HCT116 (cell line): ENCODE measurements around the gene CAMK2N2.

Experiments used
- EZH2phosphoT487 ChIP-seq: fragments of 200-600 bp; IDR thresholded peaks from 2 replicates; pipeline ENCODE4 v1.6.1; 2018; ENCODE audit warnings: antibody characterized with exemption, borderline replicate concordance
- POLR2A ChIP-seq: IDR thresholded peaks from 2 replicates; pipeline ENCODE4 v1.7.0; 2011; ENCODE audit warnings: borderline replicate concordance; ENCODE audit not compliant: insufficient read depth, insufficient read length; ENCODE audit errors: extremely low read depth

- TF ChIP-seq EZH2phosphoT487 (no peak), POLR2A (no peak)
Measured at GRCh38 chr3:184228376-184229137, 32.8 kb downstream of the CAMK2N2 start.
